NB4 (cell line): ENCODE results near the gene MFF.

Experiments
- POLR2A ChIP-seq: IDR thresholded peaks from 2 replicates; pipeline ENCODE4 v1.6.1; 2011; ENCODE audit warnings: mild to moderate bottlenecking; ENCODE audit not compliant: insufficient read length; ENCODE audit errors: extremely low read depth
- TF ChIP-seq, protein P1 (sequence below): IDR thresholded peaks from one replicate; pipeline ENCODE4 v1.5.1; 2012; ENCODE audit warnings: low read depth, low read length
- TF ChIP-seq, protein P2 (sequence below): IDR thresholded peaks from 2 replicates; pipeline ENCODE4 v1.6.1; 2011; ENCODE audit warnings: low read depth, low read length

DNA sequence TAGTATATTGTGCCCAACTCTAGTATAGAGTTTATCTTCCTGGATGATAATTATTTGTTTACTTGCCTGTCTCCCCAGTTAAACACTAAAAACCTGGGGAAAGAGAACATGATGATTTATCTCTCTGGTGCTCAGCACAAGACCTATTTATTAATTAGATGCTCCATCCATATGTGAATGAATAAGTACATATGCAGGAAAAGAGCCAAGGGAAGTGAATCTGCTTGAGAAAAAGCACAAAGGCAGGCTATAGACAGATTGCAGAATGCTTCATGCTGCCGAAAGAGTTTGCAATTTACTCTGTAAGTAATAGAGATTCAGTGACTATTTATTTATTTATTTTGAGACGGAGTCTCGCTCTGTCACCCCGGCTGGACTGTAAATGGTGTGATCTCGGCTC is 37.3 kb upstream of the MFF start:
- TF ChIP-seq POLR2A: no peak
- TF ChIP-seq, protein P1, sequence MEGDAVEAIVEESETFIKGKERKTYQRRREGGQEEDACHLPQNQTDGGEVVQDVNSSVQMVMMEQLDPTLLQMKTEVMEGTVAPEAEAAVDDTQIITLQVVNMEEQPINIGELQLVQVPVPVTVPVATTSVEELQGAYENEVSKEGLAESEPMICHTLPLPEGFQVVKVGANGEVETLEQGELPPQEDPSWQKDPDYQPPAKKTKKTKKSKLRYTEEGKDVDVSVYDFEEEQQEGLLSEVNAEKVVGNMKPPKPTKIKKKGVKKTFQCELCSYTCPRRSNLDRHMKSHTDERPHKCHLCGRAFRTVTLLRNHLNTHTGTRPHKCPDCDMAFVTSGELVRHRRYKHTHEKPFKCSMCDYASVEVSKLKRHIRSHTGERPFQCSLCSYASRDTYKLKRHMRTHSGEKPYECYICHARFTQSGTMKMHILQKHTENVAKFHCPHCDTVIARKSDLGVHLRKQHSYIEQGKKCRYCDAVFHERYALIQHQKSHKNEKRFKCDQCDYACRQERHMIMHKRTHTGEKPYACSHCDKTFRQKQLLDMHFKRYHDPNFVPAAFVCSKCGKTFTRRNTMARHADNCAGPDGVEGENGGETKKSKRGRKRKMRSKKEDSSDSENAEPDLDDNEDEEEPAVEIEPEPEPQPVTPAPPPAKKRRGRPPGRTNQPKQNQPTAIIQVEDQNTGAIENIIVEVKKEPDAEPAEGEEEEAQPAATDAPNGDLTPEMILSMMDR: no peak
- TF ChIP-seq, protein P2, sequence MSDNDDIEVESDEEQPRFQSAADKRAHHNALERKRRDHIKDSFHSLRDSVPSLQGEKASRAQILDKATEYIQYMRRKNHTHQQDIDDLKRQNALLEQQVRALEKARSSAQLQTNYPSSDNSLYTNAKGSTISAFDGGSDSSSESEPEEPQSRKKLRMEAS: no peak
